Psoas muscle (tissue), 8 donors: ENCODE results near the gene VAMP8. TPM values are rescaled to one million over a fixed set of nuclear protein-coding genes. Genes with fewer than 3 reads are reported as not detected.
"Not testable (repeated sequence)": the region's sequence is repeated elsewhere in the genome, so short reads cannot be mapped to it uniquely, and the experiment has no call there.

Experiments
- ATAC-seq, 4 donors: fragments of 200-7000 bp; cut with Tn5 transposase; one replicate each; pipeline ENCODE4 v1.9.1; 2020; ENCODE audit warnings: moderate library complexity in 3 of 4, mild to moderate bottlenecking in 2 of 4
- DNase-seq, 2 donors: peaks; one replicate each; pipeline ENCODE4 v3.0.0-alpha.2; 2020
- H3K27ac ChIP-seq: fragments of 200-600 bp; one replicate; pipeline ENCODE4 v1.8.0; 2022
- H3K27me3 ChIP-seq, 3 donors: fragments of 200-600 bp in 1 of 3; one replicate each; pipeline versions ENCODE4 v1.6.1 to v1.8.0; 2013 to 2022; ENCODE audit warnings: low read length in 2 of 3, mild to moderate bottlenecking in 2 of 3, moderate library complexity in 1 of 3; ENCODE audit not compliant: insufficient read depth in 3 of 3
- H3K36me3 ChIP-seq, 2 donors: fragments of 200-600 bp in 1 of 2; one replicate each; pipeline versions ENCODE4 v1.6.1 to v1.8.0; 2013 to 2022; ENCODE audit warnings: low read depth in 1 of 2, mild to moderate bottlenecking in 1 of 2, moderate library complexity in 1 of 2; ENCODE audit not compliant: insufficient read depth in 1 of 2
- H3K4me1 ChIP-seq: fragments of 200-600 bp; one replicate; pipeline ENCODE4 v1.8.0; 2022
- H3K4me3 ChIP-seq: fragments of 200-600 bp; one replicate; pipeline ENCODE4 v1.8.0; 2022; ENCODE audit warnings: mild to moderate bottlenecking
- H3K9me3 ChIP-seq: fragments of 200-600 bp; one replicate; pipeline ENCODE4 v1.8.0; 2022
- CTCF ChIP-seq: fragments of 200-600 bp; IDR thresholded peaks from one replicate; pipeline ENCODE4 v1.8.0; 2022; ENCODE audit warnings: antibody characterized with exemption
- WGBS, 3 donors: extraction: QIAGEN DNeasy Blood & Tissue Kit; methylation state at CpG; one replicate each; pipeline versions ENCODE4 v1.1.6 to v1.1.7; 2013; 5-methylcytosine and 5-hydroxymethylcytosine counted together
- intact Hi-C, 2 donors: fragments of 100-400 bp; cut with DNase I; formaldehyde crosslinking; loops; one replicate each; pipeline versions ENCODE4 v1.11.0 to v1.14.2; 2022
- polyA plus RNA-seq, 3 donors: library from polyadenylated mRNA; stranded (reverse); fragments of 200-250 nt; gene quantifications; one replicate each; pipeline ENCODE4 v1.2.3, GENCODE V29; 2013
- total RNA-seq, 4 donors: library from RNA; stranded (reverse); fragmentation: NEBNext Ultra II Directional in 2 of 4; extraction: Animal tissue kit (Norgen Biotek cat#: 25700) in 2 of 4; gene quantifications; one replicate each; pipeline versions ENCODE4 v1.2.1 to v1.2.4, GENCODE V29; 2021 to 2023
- donor health status: healthy with polysubstance abuse.
- donor health status: DM: no; HTN: no; CAD: no; lungs with moderate emphysema.
- donor health status: Bipolar disorder and iron deficiency.
- donor health status: healthy.
- donor health status: DM: yes; HTN: yes; CAD: no.
- donor health status: DM: no; HTN: no; CAD: no.
- donor health status: DM: no; HTN: no; CAD: no.
- donor health status: DM: yes; HTN: yes; CAD: no.

VAMP8 gene
- total and polyA plus RNA-seq, 7 donors: 11.7 to 25.4 (median 15.7) TPM

DNA sequence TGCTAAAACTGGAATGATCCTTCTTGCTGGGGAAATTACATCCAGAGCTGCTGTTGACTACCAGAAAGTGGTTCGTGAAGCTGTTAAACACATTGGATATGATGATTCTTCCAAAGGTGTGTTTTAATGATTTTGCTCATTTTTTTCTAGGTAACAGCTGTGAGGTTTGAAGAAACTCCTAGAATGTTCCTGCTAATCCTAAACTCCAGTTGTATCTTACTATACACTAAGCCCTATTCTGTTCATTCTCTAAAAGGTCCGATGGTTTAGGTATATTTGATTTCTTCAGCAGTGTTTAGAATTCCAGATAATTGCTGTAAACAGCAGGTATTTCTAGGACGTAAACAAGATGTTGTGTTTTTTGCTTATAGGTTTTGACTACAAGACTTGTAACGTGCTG lies 36.1 kb upstream of the VAMP8 start:
- intact Hi-C loops: no loop called here
- H3K27me3 ChIP-seq: no peaks in the 10 kb centered on the region
- peaks cover 15 to 61% of the 10 kb centered on the region in 2 donors for H3K36me3 ChIP-seq
- peaks cover 61% of the 10 kb centered on the region for H3K4me1 ChIP-seq
- ATAC-seq: no peak
- 19 to 35% (median 23%) methylated on average over 4 of the region's 4 CpGs for WGBS, 3 donors
- no peaks in the 10 kb centered on the region for H3K9me3 ChIP-seq
- peak overlapping the region; percentile 99 for H3K27ac ChIP-seq
- peak overlapping the region; percentile 89 for H3K4me3 ChIP-seq
- TF ChIP-seq CTCF: no peak
- no peak for DNase-seq

- no peak for ATAC-seq
- peak overlapping the region; percentile 99 for H3K27ac ChIP-seq
- no peak for DNase-seq
- peak overlapping the region; percentile 89 for H3K4me3 ChIP-seq
- intact Hi-C loops: no loop called here
- 33 to 41% (median 37%) methylated on average over 5 of the region's 5 CpGs for WGBS, 3 donors
- H3K4me1 ChIP-seq: peaks cover 54% of the 10 kb centered on the region
- H3K36me3 ChIP-seq: peaks cover 15 to 65% of the 10 kb centered on the region in 2 donors
- no peak for TF ChIP-seq CTCF
- no peaks in the 10 kb centered on the region for H3K27me3 ChIP-seq
- no peaks in the 10 kb centered on the region for H3K9me3 ChIP-seq
Measured at GRCh38 chr2:85541753-85542457, 35.5 kb upstream of the VAMP8 start.

GRCh38 chr2:85542777-85543176 lies 34.6 kb upstream of the VAMP8 start:
- Histone ChIP-seq H3K36me3 (peaks cover 15 to 73% of the 10 kb centered on the region in 2 donors), H3K27me3 (no peaks in the 10 kb centered on the region)
- no peak for TF ChIP-seq CTCF

DNA sequence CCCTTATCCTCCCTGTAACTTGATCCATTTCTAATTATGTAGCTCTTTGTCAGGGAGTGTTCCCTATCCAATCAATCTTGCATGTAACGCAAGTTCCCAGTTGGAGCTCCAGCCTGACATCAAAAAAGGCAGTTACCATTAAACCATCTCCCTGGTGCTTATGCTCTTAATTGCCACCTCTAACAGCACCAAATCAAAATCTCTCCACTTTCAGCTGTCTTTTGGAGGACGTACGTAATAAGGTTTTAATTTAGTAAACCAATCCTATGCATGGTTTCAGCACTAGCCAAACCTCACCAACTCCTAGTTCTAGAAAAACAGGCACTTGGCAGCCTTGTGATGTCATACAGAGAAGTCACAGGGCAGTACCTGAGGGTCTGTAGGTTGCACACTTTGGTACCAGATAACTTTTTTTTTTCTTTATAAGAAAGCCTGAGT lies 33.1 kb upstream of the VAMP8 start:
- Histone ChIP-seq H3K36me3 (peaks cover 15 to 80% of the 10 kb centered on the region in 2 donors), H3K4me1 (peaks cover 54% of the 10 kb centered on the region), H3K4me3 (peak overlapping the region; percentile 9), H3K27ac (peak overlapping the region; percentile 84)
- H3K27me3 ChIP-seq, ATAC-seq, H3K9me3 ChIP-seq, DNase-seq, intact Hi-C loops: not testable (repeated sequence)
- WGBS, 3 donors: 23 to 32% (median 25%) methylated on average over 3 of the region's 3 CpGs

More at GRCh38 chr2:85542777-85543176, 34.6 kb upstream of the VAMP8 start:
- no peaks in the 10 kb centered on the region for H3K9me3 ChIP-seq
- peaks cover 48% of the 10 kb centered on the region for H3K4me1 ChIP-seq
- DNase-seq: no peak
- H3K27ac ChIP-seq: peak overlapping the region; percentile 84
- H3K4me3 ChIP-seq: peak overlapping the region; percentile 89
- intact Hi-C loops: no loop called here
- WGBS, 3 donors: 70 to 81% (median 73%) methylated on average over 4 of the region's 4 CpGs
- no peak for ATAC-seq

DNA sequence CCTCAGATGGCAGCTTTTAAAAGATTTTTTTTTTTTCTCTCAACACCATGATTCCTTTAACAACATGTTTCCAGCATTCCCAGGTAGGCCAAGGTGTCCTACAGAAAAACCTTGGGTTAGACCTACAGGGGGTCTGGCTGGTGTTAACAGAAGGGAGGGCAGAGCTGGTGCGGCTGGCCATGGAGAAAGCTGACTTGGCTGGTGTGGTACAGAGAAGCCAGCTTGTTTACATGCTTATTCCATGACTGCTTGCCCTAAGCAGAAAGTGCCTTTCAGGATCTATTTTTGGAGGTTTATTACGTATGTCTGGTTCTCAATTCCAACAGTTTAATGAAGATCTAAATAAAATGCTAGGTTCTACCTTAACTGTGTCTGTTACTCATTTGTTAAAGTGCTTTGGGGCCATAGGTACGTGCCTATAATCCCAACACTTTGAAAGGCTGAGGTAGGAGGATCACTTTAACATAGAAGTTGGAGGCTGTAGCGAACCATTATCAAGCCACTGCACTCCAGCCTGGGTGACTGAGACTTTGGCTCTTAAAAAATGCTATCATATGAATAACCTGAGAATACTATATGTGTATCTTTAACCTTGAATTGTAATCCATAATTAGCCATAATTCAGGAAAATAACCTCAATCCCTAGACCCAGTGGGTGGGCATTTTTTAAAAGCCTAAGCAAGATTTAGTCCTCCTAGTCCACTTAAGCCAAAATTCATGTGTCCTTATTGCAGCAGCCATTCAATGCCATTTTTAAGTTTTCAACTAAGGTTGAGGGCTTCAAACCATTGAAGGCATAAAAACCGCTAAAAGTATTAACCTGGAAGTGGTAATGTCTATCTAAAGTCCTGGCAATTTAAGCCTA lies 32.2 kb upstream of the VAMP8 start:
- peaks cover 61% of the 10 kb centered on the region for H3K4me1 ChIP-seq
- H3K27ac ChIP-seq: peak overlapping the region; percentile 84
- H3K9me3 ChIP-seq, intact Hi-C loops, H3K27me3 ChIP-seq, DNase-seq: not testable (repeated sequence)
- 36 to 65% (median 51%) methylated on average over 5 of the region's 5 CpGs for WGBS, 3 donors
- peak overlapping the region; percentile 9 for H3K4me3 ChIP-seq
- ATAC-seq: peak in 3 of 4 donors; percentile 12 to 57 (median 55)
- H3K36me3 ChIP-seq: peaks cover 15 to 86% of the 10 kb centered on the region in 2 donors
